Measurements from ENCODE around the gene GSN. TPM values are rescaled to one million over a fixed set of nuclear protein-coding genes. Genes with fewer than 3 reads are reported as not detected.
A peak's percentile ranks its signal among the peaks of the same experiment; 100 is the strongest.

GSN gene
- total RNA-seq, 1 experiment from 2014 or later = 278 TPM

DNA sequence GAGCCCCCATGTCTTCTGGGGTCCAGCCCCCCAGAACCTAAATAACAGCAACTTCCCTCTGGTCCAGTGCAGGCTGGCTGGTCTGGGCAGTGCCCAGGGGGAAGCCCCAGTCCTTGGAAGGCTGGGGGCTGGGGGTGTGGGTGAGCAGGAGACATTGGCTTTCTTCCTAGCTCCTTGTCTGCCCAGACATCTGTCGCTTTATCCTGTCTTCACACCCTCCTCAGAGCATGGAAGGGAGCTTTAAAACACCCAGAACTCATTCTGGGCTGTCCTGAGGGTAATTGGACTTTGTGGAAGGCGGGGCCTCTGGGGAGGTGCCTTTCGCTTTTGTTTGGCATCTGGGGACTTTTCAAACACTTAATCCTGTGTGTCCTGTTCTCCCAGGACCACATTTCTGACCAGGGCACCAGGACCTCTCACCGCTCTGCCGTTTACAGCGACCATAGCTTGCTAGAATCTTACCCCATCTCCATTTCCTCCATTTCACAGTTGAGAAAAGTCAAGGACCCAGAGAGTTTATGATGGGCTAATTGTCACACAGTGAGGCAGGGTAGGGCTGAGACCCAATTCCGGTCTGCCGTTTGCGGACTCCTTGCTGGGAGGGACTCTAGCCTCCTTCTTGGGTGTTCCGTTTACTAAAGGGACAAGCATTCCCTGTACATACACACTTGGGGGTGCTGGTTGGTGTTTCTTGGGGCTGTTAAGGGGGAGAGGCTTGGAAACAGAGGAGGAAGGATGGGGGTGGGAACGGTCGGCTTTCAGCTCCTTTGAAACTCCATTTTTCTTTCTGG lies 1.1 kb downstream of the GSN start:
- H3K4me3 ChIP-seq (ENCODE audit: low read depth in 2 of 2, low read length in 2 of 2) = peak overlapping the region; percentile 67 to 76
- ChIA-PET POLR2A (no interaction called here), CTCF (interaction anchor here (0.8 to 1.8 kb wide), 2 partner anchors 9 to 22 kb away, joined by 3 to 12 read pairs; no protein-coding TSS in a partner anchor)
- in situ Hi-C loops (cut with HindIII; ENCODE audit: low pct_unique_long_range_greater_than_20kb, low sequenced_read_pairs) = no loop called here
- no peaks in the 10 kb centered on the region for H3K27me3 ChIP-seq (ENCODE audit: control insufficient read depth, insufficient read depth, low read length)
- no peaks in the 10 kb centered on the region; the same call in 1 of the 2 replicates for H3K36me3 ChIP-seq (ENCODE audit: control insufficient read depth, insufficient read depth, low read length)
- TF ChIP-seq, protein P1, sequence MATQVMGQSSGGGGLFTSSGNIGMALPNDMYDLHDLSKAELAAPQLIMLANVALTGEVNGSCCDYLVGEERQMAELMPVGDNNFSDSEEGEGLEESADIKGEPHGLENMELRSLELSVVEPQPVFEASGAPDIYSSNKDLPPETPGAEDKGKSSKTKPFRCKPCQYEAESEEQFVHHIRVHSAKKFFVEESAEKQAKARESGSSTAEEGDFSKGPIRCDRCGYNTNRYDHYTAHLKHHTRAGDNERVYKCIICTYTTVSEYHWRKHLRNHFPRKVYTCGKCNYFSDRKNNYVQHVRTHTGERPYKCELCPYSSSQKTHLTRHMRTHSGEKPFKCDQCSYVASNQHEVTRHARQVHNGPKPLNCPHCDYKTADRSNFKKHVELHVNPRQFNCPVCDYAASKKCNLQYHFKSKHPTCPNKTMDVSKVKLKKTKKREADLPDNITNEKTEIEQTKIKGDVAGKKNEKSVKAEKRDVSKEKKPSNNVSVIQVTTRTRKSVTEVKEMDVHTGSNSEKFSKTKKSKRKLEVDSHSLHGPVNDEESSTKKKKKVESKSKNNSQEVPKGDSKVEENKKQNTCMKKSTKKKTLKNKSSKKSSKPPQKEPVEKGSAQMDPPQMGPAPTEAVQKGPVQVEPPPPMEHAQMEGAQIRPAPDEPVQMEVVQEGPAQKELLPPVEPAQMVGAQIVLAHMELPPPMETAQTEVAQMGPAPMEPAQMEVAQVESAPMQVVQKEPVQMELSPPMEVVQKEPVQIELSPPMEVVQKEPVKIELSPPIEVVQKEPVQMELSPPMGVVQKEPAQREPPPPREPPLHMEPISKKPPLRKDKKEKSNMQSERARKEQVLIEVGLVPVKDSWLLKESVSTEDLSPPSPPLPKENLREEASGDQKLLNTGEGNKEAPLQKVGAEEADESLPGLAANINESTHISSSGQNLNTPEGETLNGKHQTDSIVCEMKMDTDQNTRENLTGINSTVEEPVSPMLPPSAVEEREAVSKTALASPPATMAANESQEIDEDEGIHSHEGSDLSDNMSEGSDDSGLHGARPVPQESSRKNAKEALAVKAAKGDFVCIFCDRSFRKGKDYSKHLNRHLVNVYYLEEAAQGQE (IDR thresholded peaks at IDR 0.05; ENCODE audit: insufficient read depth in 1 of 2, low read depth in 2 of 2, low read length in 1 of 2) = no peak
- peak; percentile 40; the same call in 1 of the 2 replicates for TF ChIP-seq TCF7L2 (IDR thresholded peaks at IDR 0.05; ENCODE audit: low read depth, low read length)
- DNase-seq (ENCODE audit: low read depth, low spot score) (no peak), ATAC-seq (peak; percentile 54)
- peaks cover 43% of the 10 kb centered on the region for H3K4me1 ChIP-seq (ENCODE audit: control insufficient read depth, insufficient read depth, low read length)
- H3K9me3 ChIP-seq (ENCODE audit: control insufficient read depth, insufficient read depth, low read depth, low read length) = no peaks in the 10 kb centered on the region
- no TSS peak for BruUV-seq (replicated peaks)
- intact Hi-C loops (cut with micrococcal nuclease; ENCODE audit: unreplicated experiment) = no loop called here
- H3K27ac ChIP-seq (ENCODE audit: low read length) = peak overlapping the region; percentile 88

DNA sequence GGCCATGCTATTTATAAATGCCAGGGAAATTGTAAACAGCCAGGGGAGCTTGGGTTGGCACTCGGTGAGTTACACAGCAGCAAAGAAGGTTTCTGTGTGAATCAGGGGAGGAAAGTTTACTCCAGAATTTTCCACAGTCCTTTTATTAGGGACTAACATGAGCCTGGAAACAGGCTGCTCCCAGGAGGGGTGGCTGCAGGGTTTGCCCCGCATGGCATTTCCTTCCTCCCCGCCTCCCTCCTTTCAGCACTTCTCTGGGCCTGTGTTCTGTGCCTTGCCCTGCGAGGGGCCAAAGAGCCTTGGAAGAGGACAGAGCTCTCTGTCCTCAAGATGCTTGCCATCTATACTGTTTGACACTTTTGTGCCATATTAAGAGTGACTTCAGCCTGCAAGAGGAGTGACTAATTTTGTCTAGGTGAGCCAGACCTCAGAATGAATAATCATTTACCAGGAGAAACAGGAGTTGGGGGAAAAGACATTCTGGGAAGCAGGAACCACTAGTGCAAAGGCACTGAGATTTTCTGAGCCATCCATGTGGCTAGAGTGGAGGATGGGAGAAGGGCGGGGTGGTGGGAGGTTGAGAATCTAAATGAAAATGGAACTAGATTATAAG lies 1.8 kb downstream of the GSN start:
- Histone ChIP-seq H3K27ac (ENCODE audit: low read length) (peak overlapping the region; percentile 88), H3K36me3 (ENCODE audit: control insufficient read depth, insufficient read depth, low read length) (no peaks in the 10 kb centered on the region; the same call in 1 of the 2 replicates), H3K4me3 (ENCODE audit: low read depth in 2 of 2, low read length in 2 of 2) (peak overlapping the region; percentile 67 to 76), H3K9me3 (ENCODE audit: control insufficient read depth, insufficient read depth, low read depth, low read length) (no peaks in the 10 kb centered on the region), H3K27me3 (ENCODE audit: control insufficient read depth, insufficient read depth, low read length) (no peaks in the 10 kb centered on the region), H3K4me1 (ENCODE audit: control insufficient read depth, insufficient read depth, low read length) (peaks cover 49% of the 10 kb centered on the region)
- intact Hi-C loops (cut with micrococcal nuclease; ENCODE audit: unreplicated experiment) (no loop called here), in situ Hi-C loops (cut with HindIII; ENCODE audit: low pct_unique_long_range_greater_than_20kb, low sequenced_read_pairs) (no loop called here)
- TF ChIP-seq, protein P2, sequence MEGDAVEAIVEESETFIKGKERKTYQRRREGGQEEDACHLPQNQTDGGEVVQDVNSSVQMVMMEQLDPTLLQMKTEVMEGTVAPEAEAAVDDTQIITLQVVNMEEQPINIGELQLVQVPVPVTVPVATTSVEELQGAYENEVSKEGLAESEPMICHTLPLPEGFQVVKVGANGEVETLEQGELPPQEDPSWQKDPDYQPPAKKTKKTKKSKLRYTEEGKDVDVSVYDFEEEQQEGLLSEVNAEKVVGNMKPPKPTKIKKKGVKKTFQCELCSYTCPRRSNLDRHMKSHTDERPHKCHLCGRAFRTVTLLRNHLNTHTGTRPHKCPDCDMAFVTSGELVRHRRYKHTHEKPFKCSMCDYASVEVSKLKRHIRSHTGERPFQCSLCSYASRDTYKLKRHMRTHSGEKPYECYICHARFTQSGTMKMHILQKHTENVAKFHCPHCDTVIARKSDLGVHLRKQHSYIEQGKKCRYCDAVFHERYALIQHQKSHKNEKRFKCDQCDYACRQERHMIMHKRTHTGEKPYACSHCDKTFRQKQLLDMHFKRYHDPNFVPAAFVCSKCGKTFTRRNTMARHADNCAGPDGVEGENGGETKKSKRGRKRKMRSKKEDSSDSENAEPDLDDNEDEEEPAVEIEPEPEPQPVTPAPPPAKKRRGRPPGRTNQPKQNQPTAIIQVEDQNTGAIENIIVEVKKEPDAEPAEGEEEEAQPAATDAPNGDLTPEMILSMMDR (IDR thresholded peaks at IDR 0.05) = no peak
- TF ChIP-seq TCF7L2 (IDR thresholded peaks at IDR 0.05; ENCODE audit: low read depth, low read length) (no peak), SIN3A (IDR thresholded peaks at IDR 0.05; ENCODE audit: borderline replicate concordance, insufficient read depth, low read depth, low read length) (no peak), POLR2AphosphoS5 (IDR thresholded peaks at IDR 0.05; ENCODE audit: low read depth, low read length) (no peak)
- TF ChIP-seq, protein P1 (IDR thresholded peaks at IDR 0.05; ENCODE audit: insufficient read depth in 1 of 2, low read depth in 2 of 2, low read length in 1 of 2) = no peak
- DNase-seq (ENCODE audit: low read depth, low spot score) (no peak), ATAC-seq (no peak)
- ChIA-PET CTCF (interaction anchor here (0.8 kb wide), 1 partner anchor 21 kb away, joined by 3 read pairs; no protein-coding TSS in a partner anchor), POLR2A (no interaction called here)
- BruUV-seq (replicated peaks) = no TSS peak
